Hematopoietic multipotent progenitor cell treated with erythropoietin and hydrocortisone succinate and interleukin-3 and kit ligand, for 6 days (in vitro differentiated cells): ENCODE measurements around the gene LRCH3.

ENCODE experiments used
- DNase-seq: peaks from one replicate; pipeline ENCODE4 v3.0.0-alpha.2; 2015

Gene LRCH3

DNA sequence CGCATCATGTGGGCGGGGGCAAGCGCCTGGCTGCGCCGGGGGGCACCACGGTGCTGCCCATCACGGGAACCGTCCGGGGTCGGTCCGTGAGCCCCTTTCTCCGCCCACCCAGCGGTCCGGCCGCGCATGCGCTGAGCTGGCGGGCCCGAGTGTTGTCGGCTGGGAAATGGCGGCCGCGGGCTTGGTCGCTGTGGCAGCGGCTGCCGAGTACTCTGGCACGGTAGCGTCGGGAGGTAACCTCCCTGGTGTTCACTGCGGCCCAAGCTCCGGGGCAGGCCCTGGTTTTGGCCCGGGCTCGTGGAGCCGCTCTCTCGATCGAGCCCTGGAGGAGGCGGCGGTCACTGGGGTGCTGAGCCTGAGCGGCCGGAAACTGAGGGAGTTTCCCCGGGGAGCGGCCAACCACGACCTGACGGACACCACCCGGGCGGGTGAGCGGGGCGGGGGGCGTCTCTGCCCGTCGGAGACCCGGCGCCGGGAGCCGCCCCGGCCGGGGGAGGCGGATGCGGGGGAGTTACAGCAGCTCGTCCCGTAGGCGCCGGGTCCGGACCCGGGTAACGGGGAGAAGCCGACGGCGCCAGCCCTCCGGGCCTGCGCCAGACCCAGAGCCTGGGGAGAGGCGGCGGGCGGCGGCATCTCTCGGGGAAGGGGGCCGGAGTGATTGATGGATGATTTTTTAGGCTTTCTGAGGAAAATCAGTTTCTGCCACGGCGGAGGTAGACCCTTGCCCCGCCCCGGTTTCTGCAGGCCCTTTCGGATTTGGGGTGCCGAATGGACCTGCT, at the start of gene LRCH3:
LRCH3 (plus strand) TSS at position 142 of the 779 bp plus-strand sequence; CDS start at position 167, 25 bp downstream.
- DNase-seq: peak; percentile 88

DNA sequence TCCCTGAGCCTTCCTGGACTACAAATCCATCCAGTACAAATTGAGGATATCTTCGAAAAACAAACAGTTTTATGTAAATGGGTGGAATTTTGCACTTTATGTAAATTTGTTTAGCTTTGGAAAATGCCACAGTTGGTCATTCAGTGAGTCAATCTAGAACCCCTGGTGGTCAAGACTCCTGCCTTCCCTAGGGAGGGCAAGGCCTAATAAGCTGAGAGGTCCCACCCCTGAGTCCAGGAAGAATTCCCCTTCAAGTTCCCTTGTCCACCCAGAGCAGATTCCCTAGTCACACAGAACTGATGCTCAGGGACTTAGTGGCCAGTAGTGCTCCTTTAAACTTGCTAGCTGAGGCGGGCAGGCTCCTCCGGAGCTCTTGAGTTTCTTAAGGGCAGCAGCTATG, 48.3 kb upstream of the LRCH3 start:
- DNase-seq: no peak

DNA sequence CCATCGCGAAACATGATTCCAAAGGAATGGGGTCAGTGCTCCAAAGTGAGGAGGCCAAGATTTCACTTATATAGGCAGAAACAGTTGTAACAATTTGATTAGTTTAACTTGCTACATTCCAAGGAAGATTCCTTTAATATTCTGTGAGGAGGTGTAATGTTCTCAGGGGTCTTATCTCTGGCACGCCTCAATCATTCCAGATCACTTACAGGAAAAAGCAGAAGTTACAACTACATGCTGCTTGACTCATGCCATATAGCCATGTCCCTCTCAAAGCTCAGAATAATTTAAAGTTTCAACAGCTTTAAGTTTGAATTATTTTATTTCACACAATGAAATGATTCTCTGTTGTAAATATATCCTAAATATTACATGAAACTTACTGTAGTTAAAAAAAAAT, 44.8 kb upstream of the LRCH3 start:
- peak; percentile 24 for DNase-seq

DNA sequence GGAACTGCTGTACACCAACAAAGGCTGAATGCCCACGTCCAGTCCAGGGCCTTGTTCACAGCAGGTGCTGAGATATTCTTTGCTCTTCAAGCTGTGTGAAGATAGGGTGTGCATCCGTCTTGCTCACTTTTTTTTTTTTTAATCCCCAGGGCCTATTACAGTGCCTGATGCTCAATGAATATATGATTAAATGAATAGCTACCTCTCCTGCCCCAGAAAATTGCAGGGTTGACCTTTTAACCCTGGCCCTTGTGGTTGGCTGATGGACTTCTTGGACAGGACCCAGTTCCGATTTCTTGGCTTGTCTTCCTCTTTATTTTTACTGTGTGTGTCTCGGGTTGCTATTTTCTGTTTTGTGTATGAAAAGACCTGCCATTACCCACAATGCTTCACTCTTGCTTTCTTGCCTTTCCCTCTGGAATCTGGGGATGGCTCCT, 44.2 kb upstream of the LRCH3 start:
- no peak for DNase-seq

DNA sequence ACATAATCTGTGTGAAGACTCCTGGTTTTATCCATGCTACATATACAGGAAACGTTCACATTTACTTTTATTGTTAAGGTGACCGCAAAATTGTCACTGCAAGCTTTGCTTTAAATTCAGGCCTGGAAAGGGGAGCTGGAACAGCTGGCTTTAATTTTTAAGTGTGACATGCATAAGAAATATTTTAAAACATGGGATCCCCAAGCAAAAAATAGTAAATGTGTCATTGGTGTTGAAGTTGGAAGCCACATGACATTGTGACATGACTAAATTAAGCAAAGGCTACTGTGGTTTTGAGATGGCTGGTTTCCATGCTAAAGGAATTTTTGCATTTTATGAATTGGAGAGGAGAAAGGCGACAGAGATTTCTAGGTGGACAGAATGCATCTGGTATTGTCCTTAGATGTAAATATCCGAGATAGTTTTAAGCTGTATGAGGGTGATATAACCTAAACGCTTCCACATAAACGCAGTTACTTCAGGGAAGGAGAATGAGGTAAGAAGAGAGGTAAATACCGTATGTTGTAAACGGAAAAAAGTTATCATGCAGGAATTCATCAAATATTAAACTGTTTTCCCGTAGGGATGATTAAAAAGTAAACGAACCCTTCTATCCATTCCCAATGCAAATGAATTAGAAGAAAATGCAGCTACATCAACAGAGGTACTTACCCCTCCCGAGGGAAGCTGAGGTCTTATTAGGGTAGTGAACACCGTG, 42.3 kb upstream of the LRCH3 start:
- DNase-seq: no peak

DNA sequence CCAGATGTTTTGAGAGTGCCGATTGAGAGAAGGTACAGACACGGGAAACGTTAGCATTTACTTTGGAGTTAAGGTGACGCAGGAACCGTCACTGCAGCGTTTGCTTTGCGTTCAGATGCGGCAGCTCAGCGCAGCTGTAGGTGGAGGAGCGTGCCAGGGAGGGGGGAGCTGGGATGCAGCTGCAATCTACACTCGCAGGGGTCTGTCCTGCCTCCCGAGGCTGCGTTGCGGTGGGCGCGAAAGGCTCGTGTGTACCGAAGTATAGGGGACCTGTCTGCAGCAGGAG, 41.8 kb upstream of the LRCH3 start:
- DNase-seq: peak; percentile 52

DNA sequence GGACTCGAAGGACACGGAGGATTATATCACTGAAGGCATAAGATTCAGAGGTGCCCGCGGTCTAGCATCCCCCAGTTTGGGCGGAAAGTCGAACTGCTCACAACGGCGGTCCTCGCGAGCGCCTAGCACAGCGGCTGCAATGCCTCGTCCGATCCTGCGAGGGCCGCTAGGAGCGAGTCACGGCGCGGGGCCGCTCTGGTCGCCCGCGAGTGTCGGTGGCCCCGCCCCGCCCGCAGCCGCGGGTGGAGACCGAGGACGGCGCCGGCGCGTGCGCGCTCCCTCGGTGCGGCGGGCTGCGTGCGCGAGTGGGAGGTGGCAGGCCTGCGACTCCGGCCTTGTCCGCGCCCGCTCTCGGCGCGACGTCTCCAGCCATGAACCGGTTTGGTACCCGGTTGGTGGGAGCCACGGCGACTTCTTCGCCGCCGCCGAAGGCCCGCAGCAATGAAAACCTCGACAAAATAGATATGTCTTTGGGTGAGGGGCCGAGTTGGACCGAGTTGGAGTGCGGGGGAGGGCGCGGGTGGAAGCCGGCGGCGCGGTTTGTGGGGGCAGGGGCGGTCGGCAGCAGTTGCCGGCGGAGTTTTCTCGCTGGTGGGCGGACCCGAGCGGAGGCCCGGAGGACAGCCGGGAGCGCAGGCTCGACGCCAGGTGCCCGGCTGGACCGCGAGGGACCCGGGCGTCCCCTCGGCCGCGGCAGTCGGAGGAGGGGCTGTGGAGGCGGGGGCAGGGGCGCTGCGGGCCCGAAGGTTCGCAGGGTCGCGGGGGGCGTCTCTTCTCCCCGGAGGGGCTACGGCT, 41.3 kb upstream of the LRCH3 start, which contains the start of gene FYTTD1:
FYTTD1 (plus strand) TSS at position 283 of the 795 bp plus-strand sequence; CDS start at position 372, 89 bp downstream.
- DNase-seq: peak; percentile 91

DNA sequence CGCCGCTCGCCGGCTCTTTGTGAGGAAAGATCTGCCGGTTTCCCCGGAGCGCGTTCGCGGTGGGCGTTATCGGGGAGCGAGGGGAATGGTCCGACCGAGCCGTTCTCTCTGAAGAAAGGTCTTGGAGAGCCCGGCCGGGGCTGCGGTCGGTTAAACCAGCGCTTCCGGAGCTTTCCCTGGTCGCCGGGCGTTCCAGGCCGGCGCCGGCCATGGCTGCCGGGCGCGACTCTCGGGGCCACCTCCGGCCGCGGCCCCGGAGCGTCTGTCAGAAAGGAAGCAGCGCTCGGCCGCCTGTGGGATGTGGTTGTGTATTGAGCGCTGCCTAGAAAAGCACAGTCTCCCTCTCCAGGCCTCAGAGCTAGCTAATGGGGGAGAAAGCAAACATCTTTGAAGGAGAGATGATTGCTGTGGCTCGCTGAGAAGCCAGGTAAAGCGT, 40.6 kb upstream of the LRCH3 start:
- peak; percentile 84 for DNase-seq

DNA sequence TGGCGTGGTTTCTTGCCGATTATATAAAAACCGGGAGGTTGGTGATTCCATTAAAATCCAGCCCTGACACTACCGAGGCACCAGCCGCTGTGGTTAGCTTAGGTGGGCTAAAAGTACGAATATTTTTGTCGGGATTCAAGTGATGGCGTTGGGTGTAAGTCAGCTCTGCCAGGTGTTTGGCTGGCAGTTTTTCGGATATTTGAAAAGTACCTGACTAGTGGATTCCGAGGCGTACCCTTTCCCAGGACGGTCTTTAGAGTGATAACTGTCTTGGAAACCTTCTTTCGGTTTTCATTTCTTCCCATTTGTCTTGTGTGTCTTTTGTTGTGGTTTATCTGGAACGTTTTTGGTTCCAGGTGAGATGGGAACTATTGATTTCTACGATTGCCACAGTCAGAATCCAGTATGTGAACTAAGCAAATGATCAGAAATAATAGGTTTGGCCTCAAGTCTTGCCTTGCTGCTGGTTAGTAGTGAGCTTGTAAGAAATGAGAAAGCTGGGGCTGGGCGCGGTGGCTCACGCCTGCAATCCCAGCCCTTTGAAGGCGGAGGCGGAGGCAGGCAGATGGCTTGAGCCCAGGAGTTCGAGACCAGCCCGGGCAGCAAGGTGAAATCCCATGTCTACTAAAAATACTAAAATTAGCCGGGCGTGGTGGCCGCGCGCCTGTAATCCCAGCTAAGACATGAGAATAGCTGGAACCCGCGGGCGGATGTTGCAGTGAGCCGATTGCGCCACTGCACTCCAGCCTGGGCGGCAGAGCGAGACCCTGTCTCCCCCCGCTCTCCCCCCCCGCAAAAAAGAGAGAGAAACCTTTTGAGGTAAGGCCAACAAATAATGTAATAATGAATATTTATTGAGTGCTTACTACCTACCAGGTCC, 40.0 kb upstream of the LRCH3 start:
- peak; percentile 49 for DNase-seq

DNA sequence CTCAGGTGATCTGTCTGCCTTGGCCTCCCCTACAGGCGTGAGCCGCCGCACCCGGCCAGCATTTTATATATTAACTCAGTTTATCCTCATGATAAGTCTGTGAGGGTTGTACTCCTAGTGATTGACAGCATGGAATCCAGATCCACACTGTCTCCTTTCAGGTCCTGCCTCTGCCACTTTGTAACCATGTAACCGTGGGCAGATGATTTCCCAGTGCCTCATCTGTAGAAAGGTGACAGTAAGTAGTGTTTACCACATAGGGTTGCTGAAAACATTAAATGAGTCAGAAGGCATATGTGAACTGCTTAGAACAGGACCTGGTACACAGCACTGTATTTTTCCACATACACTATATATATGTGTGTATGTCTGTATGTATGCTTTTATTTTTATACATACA, 38.9 kb upstream of the LRCH3 start:
- DNase-seq: no peak

DNA sequence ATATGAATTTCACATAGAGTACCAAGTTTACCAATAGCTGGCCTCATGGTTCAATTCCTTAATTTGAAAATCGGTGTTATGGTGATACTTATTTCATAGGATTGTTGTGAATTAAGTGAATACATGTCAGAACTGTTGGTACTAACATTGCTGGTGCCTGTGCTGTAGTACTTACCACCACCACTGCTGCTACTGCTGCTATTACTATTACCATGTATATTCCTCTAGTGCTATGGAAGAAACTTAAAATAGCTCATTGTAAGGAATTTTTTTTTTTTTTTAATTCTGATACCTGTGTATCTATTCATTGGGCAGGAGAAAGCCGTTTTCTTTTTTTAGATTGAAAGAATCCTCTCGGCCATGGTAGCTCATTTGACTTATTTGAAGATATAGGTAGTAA, 37.8 kb upstream of the LRCH3 start:
- DNase-seq: peak; percentile 49

DNA sequence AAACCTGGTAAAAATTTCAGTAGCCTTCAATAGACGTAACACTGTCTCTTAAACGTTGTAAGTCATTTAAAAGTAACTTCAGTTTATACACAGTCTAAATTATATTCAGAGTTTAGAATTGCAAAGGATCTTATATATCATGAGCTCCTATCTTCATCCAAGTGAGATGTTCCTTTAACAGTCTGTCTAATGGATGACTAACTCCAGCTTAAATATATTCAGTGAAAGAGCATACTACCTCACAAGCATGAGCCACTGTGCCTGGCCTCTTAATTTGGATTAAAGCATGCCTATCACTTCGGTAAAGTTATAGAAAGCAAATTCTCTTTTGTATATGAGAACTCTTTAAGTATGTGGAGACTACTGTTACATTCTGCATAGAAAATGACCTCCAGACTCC, 34.4 kb upstream of the LRCH3 start:
- DNase-seq: no peak

DNA sequence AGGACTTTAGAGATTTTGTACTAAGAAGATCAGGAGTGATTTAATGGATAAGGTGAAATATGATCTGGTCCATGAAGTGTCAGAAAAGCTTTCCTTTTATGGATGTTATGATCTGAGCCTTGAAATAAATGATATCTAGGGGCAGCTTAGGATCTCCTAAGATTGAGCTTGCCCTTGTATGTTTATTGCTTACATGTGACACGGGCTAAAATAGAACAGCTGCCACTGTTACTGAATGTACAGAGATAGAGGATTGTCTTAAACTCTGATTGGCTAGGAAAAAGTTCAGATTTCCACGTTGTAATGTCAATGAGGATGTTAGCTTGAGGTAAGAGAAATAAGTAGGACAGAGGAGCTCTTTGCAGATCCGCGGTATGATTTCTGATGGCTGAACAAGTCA, 32.5 kb upstream of the LRCH3 start:
- DNase-seq: no peak

DNA sequence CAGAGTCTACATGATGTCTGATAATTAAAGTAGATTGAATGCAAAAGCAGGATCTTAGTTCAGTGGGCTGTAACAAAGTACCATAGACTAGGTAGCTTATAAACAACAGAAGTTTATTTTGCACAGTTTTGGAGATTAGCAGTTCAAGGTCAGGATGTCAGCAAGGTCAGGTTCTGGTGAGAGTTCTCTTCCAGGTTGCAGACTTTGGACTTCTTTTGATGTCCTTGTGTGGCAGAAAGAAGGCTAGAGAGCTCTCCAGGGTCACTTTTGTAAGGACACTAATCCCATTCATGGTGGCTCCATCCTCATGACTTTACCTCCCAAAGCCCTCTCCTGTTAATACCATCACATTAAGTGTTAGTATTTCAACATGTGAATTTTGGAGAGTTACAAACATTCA, 29.3 kb upstream of the LRCH3 start:
- DNase-seq: no peak

DNA sequence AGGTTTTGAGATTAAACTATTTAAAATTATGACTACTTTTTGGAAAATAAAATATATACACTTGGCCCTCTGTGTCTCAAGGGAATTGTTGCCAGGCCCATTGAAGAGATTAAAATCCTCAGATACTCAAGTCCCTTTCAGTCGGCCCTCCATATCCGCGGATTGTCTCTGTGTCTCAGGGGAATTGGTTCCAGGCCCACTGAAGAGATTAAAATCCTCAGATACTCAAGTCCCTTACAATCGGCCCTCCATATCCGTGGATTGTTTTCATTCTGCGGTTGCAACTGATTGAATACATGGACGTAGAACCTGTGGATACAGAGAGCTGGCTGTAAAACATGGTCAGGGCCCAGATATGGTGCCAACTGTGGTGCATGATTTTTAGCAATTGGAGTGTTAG, 15.7 kb upstream of the LRCH3 start:
- no peak for DNase-seq

DNA sequence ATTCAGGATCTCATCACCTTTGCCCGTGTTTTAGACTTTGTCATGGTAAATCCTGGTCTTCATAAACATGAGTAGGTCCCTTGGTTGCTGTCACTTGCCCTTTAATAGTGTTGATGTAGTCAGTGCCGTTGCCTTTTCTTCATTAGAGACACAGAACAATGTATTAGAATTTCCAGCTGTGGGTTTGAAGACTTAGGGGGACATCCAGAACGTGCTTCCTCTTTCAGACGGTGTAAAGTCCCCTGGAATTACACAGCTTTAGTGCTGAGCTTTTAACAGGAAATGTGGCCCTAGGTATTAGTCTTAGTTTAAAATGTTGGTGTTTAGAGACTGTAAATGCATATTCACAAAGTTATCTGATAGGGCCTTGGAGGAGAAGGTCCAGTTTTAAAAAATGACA, 8.8 kb upstream of the LRCH3 start:
- DNase-seq: no peak

DNA sequence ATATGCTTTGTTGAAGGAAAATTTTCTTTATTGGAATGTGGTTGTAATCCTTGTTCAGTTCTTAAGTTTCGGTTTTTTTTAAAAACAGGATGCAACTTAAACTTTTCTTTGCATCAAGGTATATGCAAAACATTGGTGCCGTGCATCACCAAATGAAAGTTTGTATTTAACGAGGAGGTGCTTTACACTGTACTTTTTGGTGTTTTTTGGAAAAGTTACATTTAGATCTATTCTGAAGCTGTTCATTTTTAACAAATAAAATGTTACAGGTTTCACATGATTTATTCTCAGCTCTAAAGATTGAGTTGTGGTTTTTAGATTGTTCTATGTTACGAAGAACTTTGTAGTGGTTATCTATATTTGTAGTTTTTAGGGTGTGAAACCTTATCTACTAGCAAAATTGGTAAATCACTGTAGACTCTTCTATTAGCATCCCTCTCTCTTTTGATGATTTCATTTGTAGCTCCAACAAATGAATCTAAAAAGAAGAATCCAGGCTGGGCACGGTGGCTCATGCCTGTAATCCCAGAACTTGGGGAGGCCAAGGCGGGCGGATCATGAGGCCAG, 7.0 kb upstream of the LRCH3 start:
- no peak for DNase-seq

DNA sequence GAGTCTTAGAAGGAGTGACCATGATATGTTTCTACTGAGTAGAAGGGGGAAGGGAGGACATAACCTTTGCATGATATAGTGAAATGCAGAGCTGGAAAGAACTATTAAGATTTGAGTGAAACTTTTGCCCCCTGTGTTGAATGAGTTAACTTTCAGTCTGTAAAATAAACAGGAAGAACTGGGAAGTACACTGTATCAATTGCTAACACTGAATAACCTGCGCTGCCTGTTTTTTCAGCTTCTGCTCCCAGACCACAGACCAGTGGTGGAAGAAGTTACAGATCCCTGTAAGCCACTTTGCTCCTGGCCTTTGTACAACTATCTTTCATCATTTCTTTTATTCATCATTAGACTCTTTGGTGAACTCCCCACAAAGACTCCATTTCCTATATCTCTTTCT, 3.6 kb upstream of the LRCH3 start:
- DNase-seq: no peak

DNA sequence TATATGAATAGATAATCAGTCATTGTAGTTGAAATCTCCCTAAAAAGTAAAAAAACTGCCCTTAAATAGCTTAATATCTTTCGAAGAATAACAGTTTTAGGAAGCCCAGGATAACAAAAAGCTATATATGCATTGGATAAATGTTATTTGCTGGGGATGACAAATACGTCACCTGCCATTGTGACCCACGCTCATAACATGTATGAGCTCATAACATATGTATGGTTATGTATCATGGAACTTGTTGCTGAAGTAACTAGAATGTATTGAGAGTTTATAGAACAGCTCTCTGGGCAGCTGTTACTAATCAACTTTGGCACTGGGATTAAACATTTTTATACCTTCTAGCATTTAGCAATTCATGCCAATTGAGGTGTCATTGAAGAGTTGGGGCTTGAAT, 1.7 kb upstream of the LRCH3 start:
- DNase-seq: no peak

DNA sequence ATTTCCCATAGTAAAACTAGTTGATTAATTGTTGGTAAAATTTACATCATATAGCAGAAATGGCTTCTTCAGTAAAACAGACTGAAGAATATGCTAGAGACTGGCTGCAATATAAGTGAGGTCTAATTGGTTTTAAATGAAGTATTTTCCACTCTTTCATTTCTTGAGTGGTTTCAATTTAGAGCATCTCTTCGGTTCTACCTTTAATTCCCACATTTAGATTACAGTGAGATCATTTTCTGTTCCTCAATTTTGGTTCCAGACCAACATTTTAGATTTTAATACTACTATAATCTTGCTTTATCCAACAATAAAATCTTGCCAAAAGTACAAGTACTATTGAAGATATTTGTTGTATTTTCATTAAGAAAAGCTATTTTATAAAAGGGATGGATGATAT, 1.0 kb upstream of the LRCH3 start:
- no peak for DNase-seq

DNA sequence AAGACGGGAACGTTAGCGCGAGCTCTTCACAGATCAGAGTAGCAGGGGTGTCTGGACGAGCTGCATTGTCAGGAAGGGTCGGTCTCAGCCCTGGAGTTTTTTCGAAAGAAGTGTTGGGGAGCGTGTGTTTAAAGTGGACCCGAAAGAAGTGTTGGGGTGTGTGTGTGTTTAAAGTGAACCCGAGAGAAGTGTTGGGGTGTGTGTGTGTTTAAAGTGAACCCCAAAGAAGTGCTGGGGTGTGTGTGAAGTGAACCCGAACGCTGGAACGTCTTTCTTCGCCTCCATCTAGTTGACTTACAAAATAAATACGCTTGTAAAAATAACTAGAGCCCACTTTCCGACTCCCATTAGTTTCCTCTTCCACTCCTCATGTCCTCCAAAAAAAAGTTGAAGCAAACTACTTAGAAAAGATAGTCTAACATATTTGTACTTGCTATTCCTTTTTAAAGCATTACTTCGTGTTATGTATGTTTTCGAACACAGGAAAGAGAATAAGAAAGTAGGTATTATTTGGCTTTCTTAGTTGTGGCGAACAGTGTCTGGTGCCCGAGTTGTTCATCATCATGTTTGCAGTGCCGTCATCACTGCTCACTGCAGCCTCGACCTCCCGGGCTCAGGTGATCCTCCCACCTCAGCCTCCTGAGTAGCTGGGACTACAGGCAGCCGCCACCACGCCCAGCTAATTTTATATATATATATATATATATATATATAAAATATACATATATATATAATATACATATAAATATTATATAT, 1.0 kb downstream of the LRCH3 start:
- DNase-seq: peak; percentile 66

DNA sequence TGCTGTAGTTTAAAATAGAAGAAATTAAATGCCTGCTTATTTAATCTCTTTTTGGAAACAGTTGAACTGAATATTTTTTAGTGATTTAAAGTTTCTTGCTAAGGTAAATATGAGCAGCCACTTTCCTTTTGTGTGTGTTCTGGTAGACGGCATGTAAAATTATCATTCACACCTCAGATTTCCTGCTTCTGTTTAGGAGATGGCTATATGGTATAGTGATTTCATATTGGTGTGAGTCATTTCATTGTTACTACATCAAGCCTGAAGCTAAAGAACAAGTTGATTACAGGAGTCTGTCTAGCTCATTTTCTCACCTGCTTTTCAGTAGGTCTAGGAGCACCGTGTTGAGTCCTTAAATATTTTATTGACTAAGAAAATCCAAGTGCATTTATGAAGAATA, 2.2 kb downstream of the LRCH3 start:
- DNase-seq: peak; percentile 45
